IMR-90 (cell line): Measurements from ENCODE around the gene SIPA1L3. TPM values are rescaled to one million over a fixed set of nuclear protein-coding genes. Genes with fewer than 3 reads are reported as not detected.

Experiments used
- ATAC-seq: fragments of 200-7000 bp; cut with Tn5 transposase; 2 replicates; pipeline ENCODE4 v1.9.1; 2020; ENCODE audit warnings: low read depth, mild to moderate bottlenecking, moderate library complexity
- BruUV-seq: library from RNA; stranded (reverse); fragments of 400-500 nt; replicated peaks from 2 replicates; lab custom pipeline; 2021; lab: Mats Ljungman, UMichigan
- CTCF ChIA-PET: fragments of 300-600 bp; formaldehyde crosslinking; extraction: SDS; loops from one replicate; lab custom pipeline; 2021; ENCODE audit warnings: antibody characterized with exemption; lab: Yijun Ruan, JAX
- POLR2A ChIA-PET: fragments of 300-600 bp; sonication (Branson Sonifier 250); formaldehyde crosslinking; loops from one replicate; lab custom pipeline; 2022; ENCODE audit warnings: antibody characterized with exemption; ENCODE audit not compliant: unreplicated experiment; lab: Charles Lee
- DNase-seq: peaks from one replicate; pipeline ENCODE4 v3.0.0; 2013
- H2AFZ ChIP-seq: replicated peaks from 2 replicates; pipeline ENCODE3; 2013; ENCODE audit warnings: low read length, mild to moderate bottlenecking; ENCODE audit not compliant: poor library complexity
- H2AK5ac ChIP-seq: 2 replicates; pipeline ENCODE4 v1.6.1; 2013; ENCODE audit warnings: low read depth, low read length, inconsistent platforms
- H2AK9ac ChIP-seq: replicated peaks from 2 replicates; pipeline ENCODE3; 2013; ENCODE audit warnings: mild to moderate bottlenecking, low read depth, low read length, moderate library complexity; ENCODE audit not compliant: poor library complexity
- H2BK120ac ChIP-seq: 2 replicates; pipeline ENCODE4 v1.6.1; 2013; ENCODE audit warnings: low read depth, low read length, inconsistent platforms
- H2BK15ac ChIP-seq: 3 replicates; pipeline ENCODE4 v1.6.1; 2013; ENCODE audit warnings: low read depth, low read length, inconsistent platforms
- H2BK20ac ChIP-seq: 2 replicates; pipeline ENCODE4 v1.6.1; 2013; ENCODE audit warnings: low read depth, mild to moderate bottlenecking, inconsistent platforms, low read length, moderate library complexity
- H2BK5ac ChIP-seq: 2 replicates; pipeline ENCODE4 v1.6.1; 2013; ENCODE audit warnings: mild to moderate bottlenecking, low read depth, low read length, inconsistent platforms; ENCODE audit not compliant: poor library complexity, severe bottlenecking
- H3K14ac ChIP-seq: replicated peaks from 2 replicates; pipeline ENCODE4 v1.6.1; 2013; ENCODE audit warnings: low read depth, low read length, inconsistent platforms
- H3K18ac ChIP-seq: 2 replicates; pipeline ENCODE4 v1.6.1; 2013; ENCODE audit warnings: low read depth, low read length, control low read depth
- H3K23ac ChIP-seq: 2 replicates; pipeline ENCODE4 v1.6.1; 2013; ENCODE audit warnings: low read depth, low read length, inconsistent platforms
- H3K27ac ChIP-seq: 2 replicates; pipeline ENCODE4 v1.5.1; 2013; ENCODE audit warnings: mild to moderate bottlenecking, control low read depth, low read length; ENCODE audit not compliant: insufficient read depth
- H3K27me3 ChIP-seq: 2 replicates; pipeline ENCODE4 v1.6.1; 2013; ENCODE audit warnings: low read length; ENCODE audit not compliant: control insufficient read depth, insufficient read depth
- H3K36me3 ChIP-seq: 2 replicates; pipeline ENCODE4 v1.6.1; 2013; ENCODE audit warnings: low read length, mixed read lengths; ENCODE audit not compliant: control insufficient read depth, insufficient read depth
- H3K4ac ChIP-seq: 2 replicates; pipeline ENCODE4 v1.6.1; 2013; ENCODE audit warnings: low read depth, low read length, inconsistent platforms
- H3K4me1 ChIP-seq: 2 replicates; pipeline ENCODE4 v1.6.1; 2013; ENCODE audit warnings: low read length, mixed read lengths; ENCODE audit not compliant: control insufficient read depth, insufficient read depth
- H3K4me2 ChIP-seq: 2 replicates; pipeline ENCODE4 v1.6.1; 2013; ENCODE audit warnings: low read depth, mild to moderate bottlenecking, control low read depth, low read length, moderate library complexity
- H3K4me3 ChIP-seq: 2 replicates; pipeline ENCODE4 v1.5.1; 2013; ENCODE audit warnings: low read depth, mild to moderate bottlenecking, control low read depth, low read length, moderate library complexity; ENCODE audit not compliant: insufficient read depth
- H3K56ac ChIP-seq: 2 replicates; pipeline ENCODE4 v1.6.1; 2013; ENCODE audit warnings: low read length, inconsistent platforms; ENCODE audit not compliant: insufficient read depth; ENCODE audit errors: extremely low read depth
- H3K79me1 ChIP-seq, 2 experiments: 2 replicates each; pipeline ENCODE4 v1.6.1; 2013; ENCODE audit warnings: low read length in 2 of 2, inconsistent platforms in 1 of 2, low read depth in 1 of 2
- H3K9ac ChIP-seq: 2 replicates; pipeline ENCODE4 v1.6.1; 2013; ENCODE audit warnings: low read depth, low read length, control low read depth
- H3K9me1 ChIP-seq: 2 replicates; pipeline ENCODE4 v1.6.1; 2013; ENCODE audit warnings: low read length, inconsistent platforms; ENCODE audit not compliant: insufficient read depth
- H3K9me3 ChIP-seq: 2 replicates; pipeline ENCODE4 v1.6.1; 2013; ENCODE audit warnings: low read length; ENCODE audit not compliant: control insufficient read depth, insufficient read depth
- H4K20me1 ChIP-seq: 2 replicates; pipeline ENCODE4 v1.6.1; 2013; ENCODE audit warnings: low read length, inconsistent platforms; ENCODE audit not compliant: insufficient read depth
- H4K5ac ChIP-seq: 2 replicates; pipeline ENCODE4 v1.6.1; 2013; ENCODE audit warnings: mild to moderate bottlenecking, low read depth, low read length, control low read depth
- H4K8ac ChIP-seq, 2 experiments: 2 replicates each; pipeline ENCODE4 v1.6.1; 2013; ENCODE audit warnings: low read depth in 2 of 2, low read length in 2 of 2, control low read depth in 1 of 2, inconsistent platforms in 1 of 2
- H4K91ac ChIP-seq: 2 replicates; pipeline ENCODE4 v1.6.1; 2013; ENCODE audit warnings: low read depth, low read length, inconsistent platforms; ENCODE audit not compliant: insufficient read depth
- BHLHE40 ChIP-seq: fragments of 150-350 bp; IDR thresholded peaks from 2 replicates; pipeline ENCODE4 v1.6.1; 2016; ENCODE audit warnings: mild to moderate bottlenecking, low read depth, low read length
- CEBPB ChIP-seq: IDR thresholded peaks from 2 replicates; pipeline ENCODE4 v1.6.1; 2012; ENCODE audit warnings: low read depth, low read length, improper control_type of control experiment
- CHD1 ChIP-seq: IDR thresholded peaks from 2 replicates; pipeline ENCODE4 v1.6.1; 2012; ENCODE audit warnings: low read depth, low read length, improper control_type of control experiment
- FOS ChIP-seq: fragments of 150-350 bp; IDR thresholded peaks from 2 replicates; pipeline ENCODE4 v1.6.1; 2016; ENCODE audit warnings: low read depth, low read length
- MAFK ChIP-seq: IDR thresholded peaks from 2 replicates; pipeline ENCODE4 v1.6.1; 2012; ENCODE audit warnings: low read depth, low read length, improper control_type of control experiment
- MAZ ChIP-seq: IDR thresholded peaks from 2 replicates; pipeline ENCODE4 v1.6.1; 2012; ENCODE audit warnings: low read depth, mild to moderate bottlenecking, low read length, improper control_type of control experiment, moderate library complexity, borderline replicate concordance
- MXI1 ChIP-seq: IDR thresholded peaks from 2 replicates; pipeline ENCODE4 v1.6.1; 2012; ENCODE audit warnings: low read depth, mild to moderate bottlenecking, low read length, moderate library complexity, borderline replicate concordance
- NFE2L2 ChIP-seq: fragments of 150-350 bp; IDR thresholded peaks from 2 replicates; pipeline ENCODE4 v1.6.1; 2016; ENCODE audit warnings: low read depth, mild to moderate bottlenecking, low read length
- POLR2A ChIP-seq: IDR thresholded peaks from 2 replicates; pipeline ENCODE4 v1.6.1; 2012; ENCODE audit warnings: mild to moderate bottlenecking, low read depth, low read length
- RAD21 ChIP-seq: IDR thresholded peaks from 2 replicates; pipeline ENCODE4 v1.6.1; 2012; ENCODE audit warnings: low read length, improper control_type of control experiment
- RCOR1 ChIP-seq: IDR thresholded peaks from 2 replicates; pipeline ENCODE4 v1.6.1; 2012; ENCODE audit warnings: mild to moderate bottlenecking, low read length, improper control_type of control experiment; ENCODE audit not compliant: insufficient replicate concordance
- RFX5 ChIP-seq: IDR thresholded peaks from 2 replicates; pipeline ENCODE4 v1.8.0; 2012; ENCODE audit warnings: low read depth, mild to moderate bottlenecking, low read length, moderate library complexity
- SMC3 ChIP-seq: fragments of 150-350 bp; IDR thresholded peaks from 2 replicates; pipeline ENCODE4 v1.6.1; 2016; ENCODE audit warnings: low read depth, mild to moderate bottlenecking, antibody characterized with exemption, low read length, moderate library complexity
- USF2 ChIP-seq: fragments of 150-350 bp; IDR thresholded peaks from 2 replicates; pipeline ENCODE4 v1.6.1; 2017; ENCODE audit warnings: mild to moderate bottlenecking, antibody characterized with exemption, low read length, low read depth
- WGBS, 2 experiments: methylation state at CpG; one replicate each; pipeline versions ENCODE4 v1.1.5 to v1.1.7; 2013; ENCODE audit warnings: missing lambda C conversion rate in 2 of 2; ENCODE audit not compliant: insufficient read length in 1 of 2; ENCODE audit errors: extremely low coverage in 2 of 2; 5-methylcytosine and 5-hydroxymethylcytosine counted together
- dilution Hi-C: fragments of 300-500 bp; cut with HindIII; formaldehyde crosslinking; loops from one replicate; pipeline ENCODE4 v1.14.3; 2018; ENCODE audit warnings: low sequenced_read_pairs; ENCODE audit not compliant: unreplicated experiment
- in situ Hi-C: fragments of 300-500 bp; cut with MboI; formaldehyde crosslinking; loops from 3 replicates; pipeline ENCODE4 v1.14.3; 2019; ENCODE audit warnings: low sequenced_read_pairs, inconsistent platforms, mixed read lengths
- intact Hi-C: fragments of 100-400 bp; cut with micrococcal nuclease; formaldehyde crosslinking; loops from 2 replicates; pipeline ENCODE4 v1.10.0; 2022
- polyA plus RNA-seq, 3 experiments: library from polyadenylated mRNA; depleted of rRNA; stranded (reverse); fragments of >200 nt; gene quantifications; 2 replicates each; pipeline ENCODE4 v1.2.3, GENCODE V29; 2012; ENCODE audit warnings: low replicate concordance in 1 of 3
- total RNA-seq: library from RNA; depleted of rRNA; stranded (reverse); fragments of >200 nt; gene quantifications from 2 replicates; pipeline ENCODE4 v1.2.3, GENCODE V29; 2012
- TF ChIP-seq, protein P1 (sequence below): conservative IDR thresholded peaks from 2 replicates; pipeline ENCODE4 v1.5.1; 2012; ENCODE audit warnings: mild to moderate bottlenecking, low read depth, low read length, improper control_type of control experiment
- TF ChIP-seq, protein P2 (sequence below): fragments of 150-350 bp; IDR thresholded peaks from 2 replicates; pipeline ENCODE4 v1.6.1; 2016; ENCODE audit warnings: low read depth, mild to moderate bottlenecking, low read length, moderate library complexity, borderline replicate concordance

The SIPA1L3 gene
- total and polyA plus RNA-seq, 2 of the 4 experiments (the other 2 are of a cell fraction) = 4.1 to 9.4 TPM

DNA sequence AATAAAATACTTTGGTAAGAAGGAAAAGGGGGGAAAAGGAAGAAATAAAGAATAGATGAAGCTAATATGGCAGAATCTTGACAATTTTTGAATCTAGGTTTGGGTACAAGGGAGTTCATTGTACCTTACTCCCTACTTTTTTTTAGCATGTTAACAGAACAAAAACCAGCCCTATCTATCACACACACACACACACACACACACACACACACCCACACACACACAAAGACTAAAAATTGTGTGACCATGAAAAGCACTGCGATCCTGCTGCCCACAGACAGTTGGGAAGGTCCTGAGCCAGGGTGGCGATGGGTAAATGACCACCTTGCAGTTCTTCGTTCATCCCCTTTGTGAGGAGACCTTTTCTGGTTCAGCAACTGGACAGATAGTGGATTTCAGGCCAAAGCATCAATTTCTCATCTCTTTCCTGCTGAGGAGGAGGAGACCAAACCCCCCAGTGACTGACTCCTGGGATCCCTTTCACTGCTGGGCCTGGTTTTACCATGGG is 91.8 kb downstream of the SIPA1L3 start:
- DNase-seq (no peak), ATAC-seq (no peak)
- Histone ChIP-seq H2BK5ac (peak overlapping the region; percentile 97), H3K9ac (no peak overlapping the region; the same call in 1 of the 2 replicates), H3K18ac (peak overlapping the region; percentile 88; the same call in 1 of the 2 replicates), H3K4me2 (no peak overlapping the region), H3K56ac (peak overlapping the region; percentile 83), H4K20me1 (no peaks in the 10 kb centered on the region), H3K27me3 (no peaks in the 10 kb centered on the region), H3K23ac (peak overlapping the region; percentile 97), H2BK15ac (peak overlapping the region; percentile 100; the same call in 2 of the 3 replicates), H2BK20ac (peak overlapping the region; percentile 99), H2BK120ac (peak overlapping the region; percentile 99), H3K14ac (peak overlapping the region; percentile 100), H3K4me3 (no peak overlapping the region), H4K8ac (peak overlapping the region; percentile 98 to 99), H2AK5ac (peak overlapping the region; percentile 100), H3K9me1 (peaks cover 13% of the 10 kb centered on the region; the same call in 1 of the 2 replicates), H4K5ac (peak overlapping the region; percentile 95), H4K91ac (peak overlapping the region; percentile 99), H2AFZ (peak overlapping the region; percentile 70), H3K9me3 (no peaks in the 10 kb centered on the region), H3K36me3 (no peaks in the 10 kb centered on the region), H3K4ac (peak overlapping the region; percentile 100), H3K27ac (peak overlapping the region; percentile 65), H3K4me1 (peaks cover 13% of the 10 kb centered on the region), H3K79me1 (peaks cover 16 to 83% of the 10 kb centered on the region in 2 experiments), H2AK9ac (peak overlapping the region; percentile 94)
- ChIA-PET POLR2A (no interaction called here), CTCF (interaction anchor here (0.7 kb wide), 1 partner anchor 12 kb away, joined by 3 read pairs; no protein-coding TSS in a partner anchor)
- dilution Hi-C loops = no loop called here
- intact Hi-C loops = no loop called here
- TF ChIP-seq, protein P1, sequence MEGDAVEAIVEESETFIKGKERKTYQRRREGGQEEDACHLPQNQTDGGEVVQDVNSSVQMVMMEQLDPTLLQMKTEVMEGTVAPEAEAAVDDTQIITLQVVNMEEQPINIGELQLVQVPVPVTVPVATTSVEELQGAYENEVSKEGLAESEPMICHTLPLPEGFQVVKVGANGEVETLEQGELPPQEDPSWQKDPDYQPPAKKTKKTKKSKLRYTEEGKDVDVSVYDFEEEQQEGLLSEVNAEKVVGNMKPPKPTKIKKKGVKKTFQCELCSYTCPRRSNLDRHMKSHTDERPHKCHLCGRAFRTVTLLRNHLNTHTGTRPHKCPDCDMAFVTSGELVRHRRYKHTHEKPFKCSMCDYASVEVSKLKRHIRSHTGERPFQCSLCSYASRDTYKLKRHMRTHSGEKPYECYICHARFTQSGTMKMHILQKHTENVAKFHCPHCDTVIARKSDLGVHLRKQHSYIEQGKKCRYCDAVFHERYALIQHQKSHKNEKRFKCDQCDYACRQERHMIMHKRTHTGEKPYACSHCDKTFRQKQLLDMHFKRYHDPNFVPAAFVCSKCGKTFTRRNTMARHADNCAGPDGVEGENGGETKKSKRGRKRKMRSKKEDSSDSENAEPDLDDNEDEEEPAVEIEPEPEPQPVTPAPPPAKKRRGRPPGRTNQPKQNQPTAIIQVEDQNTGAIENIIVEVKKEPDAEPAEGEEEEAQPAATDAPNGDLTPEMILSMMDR = no peak
- TF ChIP-seq CHD1 (no peak), SMC3 (no peak), USF2 (no peak), MXI1 (no peak), RFX5 (no peak), MAZ (no peak), MAFK (no peak), BHLHE40 (no peak), FOS (no peak), POLR2A (no peak), RCOR1 (no peak), RAD21 (no peak), CEBPB (no peak), NFE2L2 (no peak)
- TF ChIP-seq, protein P2, sequence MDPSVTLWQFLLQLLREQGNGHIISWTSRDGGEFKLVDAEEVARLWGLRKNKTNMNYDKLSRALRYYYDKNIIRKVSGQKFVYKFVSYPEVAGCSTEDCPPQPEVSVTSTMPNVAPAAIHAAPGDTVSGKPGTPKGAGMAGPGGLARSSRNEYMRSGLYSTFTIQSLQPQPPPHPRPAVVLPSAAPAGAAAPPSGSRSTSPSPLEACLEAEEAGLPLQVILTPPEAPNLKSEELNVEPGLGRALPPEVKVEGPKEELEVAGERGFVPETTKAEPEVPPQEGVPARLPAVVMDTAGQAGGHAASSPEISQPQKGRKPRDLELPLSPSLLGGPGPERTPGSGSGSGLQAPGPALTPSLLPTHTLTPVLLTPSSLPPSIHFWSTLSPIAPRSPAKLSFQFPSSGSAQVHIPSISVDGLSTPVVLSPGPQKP = no peak
- no CpG with 5 or more reads among the region's 3 CpGs for WGBS, 2 experiments
- BruUV-seq = no TSS peak
- in situ Hi-C loops = no loop called here
